K562 (cell line): ENCODE measurements around the gene INO80D. TPM values are rescaled to one million over a fixed set of nuclear protein-coding genes. Genes with fewer than 3 reads are reported as not detected.

Source experiments
- ATAC-seq: fragments of 200-7000 bp; cut with Tn5 transposase; 3 replicates; pipeline ENCODE4 v1.9.1; 2020; ENCODE audit warnings: moderate library complexity
- BruUV-seq: library from RNA; stranded (reverse); fragments of 400-500 nt; replicated peaks from 2 replicates; lab custom pipeline; 2021; lab: Mats Ljungman, UMichigan
- CTCF ChIA-PET: fragments of 300-600 bp; formaldehyde crosslinking; extraction: SDS; loops from one replicate; lab custom pipeline; 2021; ENCODE audit warnings: low intra/inter-chr PET ratio; lab: Yijun Ruan, JAX
- POLR2A ChIA-PET: fragments of 300-600, 350-650 bp; sonication (Branson Sonifier 250); formaldehyde crosslinking; extraction: SDS; loops from one replicate; lab custom pipeline; 2021; ENCODE audit warnings: antibody characterized with exemption, inconsistent platforms; lab: Yijun Ruan, JAX
- DNase-seq, 4 experiments: peaks; one replicate each; pipeline versions ENCODE4 v3.0.0 to v3.0.0-alpha.2; 2011 to 2018; ENCODE audit warnings: low spot score in 3 of 4, mixed read lengths in 3 of 4; ENCODE audit errors: extremely low read depth in 1 of 4
- FAIRE-seq: peaks from 2 replicates; lab custom pipeline; 2011; peaks lifted over from hg19 to GRCh38; lab: Jason Lieb, UNC
- H2AFZ ChIP-seq: 2 replicates; pipeline ENCODE4 v1.6.0; 2011; ENCODE audit warnings: low read depth, low read length, control low read depth, inconsistent platforms
- H3K27ac ChIP-seq: fragments of 200-600 bp; 3 replicates; pipeline ENCODE4 v1.8.0; 2011; ENCODE audit warnings: low read depth, mild to moderate bottlenecking, control low read depth, inconsistent platforms, low read length, moderate library complexity, mixed read lengths; ENCODE audit errors: extremely low read depth
- H3K27me3 ChIP-seq, 2 experiments: fragments of 300-600 bp in 1 of 2; 2 replicates in 1 of 2; 3 replicates in 1 of 2; pipeline versions ENCODE4 v1.6.0 to v1.8.0; 2011; ENCODE audit warnings: inconsistent platforms in 2 of 2, low read length in 2 of 2, mild to moderate bottlenecking in 1 of 2, mixed read lengths in 1 of 2, moderate library complexity in 1 of 2; ENCODE audit not compliant: control insufficient read depth in 2 of 2, insufficient read depth in 2 of 2
- H3K36me3 ChIP-seq: fragments of 300-600 bp; 3 replicates; pipeline ENCODE4 v1.8.0; 2011; ENCODE audit warnings: mild to moderate bottlenecking, low read length, inconsistent platforms; ENCODE audit not compliant: control insufficient read depth, insufficient read depth
- H3K4me1 ChIP-seq, 2 experiments: fragments of 200-600 bp in 1 of 2; replicated peaks in 1 of 2; 2 replicates in 1 of 2; 3 replicates in 1 of 2; pipeline versions ENCODE4 v1.5.1 to v1.8.0; 2011; ENCODE audit warnings: inconsistent platforms in 2 of 2, low read length in 2 of 2, mild to moderate bottlenecking in 1 of 2, mixed read lengths in 1 of 2, moderate library complexity in 1 of 2; ENCODE audit not compliant: control insufficient read depth in 2 of 2, insufficient read depth in 2 of 2
- H3K4me2 ChIP-seq: 2 replicates; pipeline ENCODE4 v1.6.1; 2011; ENCODE audit warnings: low read length, control low read depth, inconsistent platforms, mixed read lengths; ENCODE audit not compliant: insufficient read depth
- H3K4me3 ChIP-seq: fragments of 200-600 bp; sonication (generic), shearing (Covaris generic); 2 replicates; pipeline ENCODE4 v1.5.1; 2016; ENCODE audit warnings: control low read depth, inconsistent platforms
- H3K79me2 ChIP-seq: fragments of 200-600 bp; 3 replicates; pipeline ENCODE4 v1.8.0; 2011; ENCODE audit warnings: low read length, inconsistent platforms; ENCODE audit not compliant: control insufficient read depth, insufficient read depth
- H3K9ac ChIP-seq, 2 experiments: 2 replicates each; pipeline versions ENCODE4 v1.6.0 to v1.6.1; 2011; ENCODE audit warnings: low read depth in 2 of 2, low read length in 2 of 2, control low read depth in 1 of 2, inconsistent platforms in 1 of 2, mild to moderate bottlenecking in 1 of 2, mixed read lengths in 1 of 2; ENCODE audit not compliant: insufficient read depth in 1 of 2
- H3K9me1 ChIP-seq: one replicate; pipeline ENCODE4 v1.6.0; 2011; ENCODE audit warnings: inconsistent platforms, mild to moderate bottlenecking, low read length, moderate library complexity; ENCODE audit not compliant: control insufficient read depth, insufficient read depth
- H3K9me3 ChIP-seq: replicated peaks from 2 replicates; pipeline ENCODE4 v1.5.1; 2011; ENCODE audit warnings: low read depth, low read length, inconsistent platforms; ENCODE audit not compliant: control insufficient read depth, insufficient read depth
- H4K20me1 ChIP-seq: replicated peaks from 2 replicates; pipeline ENCODE4 v1.6.1; 2011; ENCODE audit warnings: low read length, inconsistent platforms, mixed read lengths; ENCODE audit not compliant: control insufficient read depth, insufficient read depth
- ASH1L ChIP-seq: fragments of 450-650 bp; IDR thresholded peaks from 2 replicates; pipeline ENCODE4 v1.6.1; 2018; ENCODE audit warnings: borderline replicate concordance, mild to moderate bottlenecking, low read depth; ENCODE audit not compliant: partially characterized antibody
- BCOR ChIP-seq: fragments of 450-650 bp; IDR thresholded peaks from 2 replicates; pipeline ENCODE4 v1.6.1; 2016
- CBFA2T2 ChIP-seq: fragments of 450-650 bp; conservative IDR thresholded peaks from 2 replicates; pipeline ENCODE4 v1.6.1; 2017; ENCODE audit warnings: mild to moderate bottlenecking
- CC2D1A ChIP-seq: fragments of 450-650 bp; IDR thresholded peaks from 2 replicates; pipeline ENCODE4 v1.6.1; 2017; ENCODE audit warnings: mild to moderate bottlenecking
- EGR1 ChIP-seq: fragments of 450-650 bp; conservative IDR thresholded peaks from 2 replicates; pipeline ENCODE4 v1.6.1; 2017; ENCODE audit warnings: mild to moderate bottlenecking
- EP300 ChIP-seq: IDR thresholded peaks from 2 replicates; pipeline ENCODE4 v1.6.1; 2012; ENCODE audit warnings: low read length, improper control_type of control experiment
- HMBOX1 ChIP-seq: sonication (generic); IDR thresholded peaks from 2 replicates; pipeline ENCODE4 v1.6.1; 2016
- HMG20A ChIP-seq: fragments of 450-650 bp; formaldehyde crosslinking; conservative IDR thresholded peaks from 2 replicates; pipeline ENCODE4 v1.4.0; 2020; ENCODE audit warnings: mild to moderate bottlenecking, mixed read lengths
- HSF4 ChIP-seq: fragments of 250-450 bp; sonication (Bioruptor Pico); IDR thresholded peaks from 2 replicates; pipeline ENCODE4 v2.1.2; 2022; ENCODE audit warnings: mild to moderate bottlenecking, moderate library complexity, borderline replicate concordance
- KDM1A ChIP-seq, 2 experiments: fragments of 450-650 bp; IDR thresholded peaks; 2 replicates each; pipeline ENCODE4 v1.6.1; 2016; ENCODE audit warnings: mild to moderate bottlenecking in 2 of 2
- KDM2B ChIP-seq: fragments of 250-450 bp; sonication (Bioruptor Pico); IDR thresholded peaks from 2 replicates; pipeline ENCODE4 v1.8.0; 2021; ENCODE audit warnings: mild to moderate bottlenecking, moderate library complexity
- LEF1 ChIP-seq: fragments of 450-650 bp; IDR thresholded peaks from 2 replicates; pipeline ENCODE4 v1.6.1; 2016; ENCODE audit warnings: mild to moderate bottlenecking
- MAFK ChIP-seq: IDR thresholded peaks from 2 replicates; pipeline ENCODE4 v1.6.1; 2011; ENCODE audit warnings: low read length, improper control_type of control experiment
- NCOA6 ChIP-seq: fragments of 450-650 bp; IDR thresholded peaks from 2 replicates; pipeline ENCODE4 v1.6.1; 2017; ENCODE audit warnings: mild to moderate bottlenecking
- NR1H2 ChIP-seq: sonication (generic); formaldehyde crosslinking; IDR thresholded peaks from 2 replicates; pipeline ENCODE4 v1.4.0; 2020; ENCODE audit warnings: mild to moderate bottlenecking, missing genetic modification reagents
- RFX7 ChIP-seq: fragments of 250-450 bp; sonication (Bioruptor Pico); IDR thresholded peaks from 2 replicates; pipeline ENCODE4 v1.5.1; 2021; ENCODE audit warnings: mild to moderate bottlenecking
- SIRT6 ChIP-seq: IDR thresholded peaks from one replicate; pipeline ENCODE4 v1.6.1; 2012; ENCODE audit warnings: low read depth, mild to moderate bottlenecking, control low read depth, inconsistent platforms, low read length, moderate library complexity
- SMARCE1 ChIP-seq: fragments of 450-650 bp; IDR thresholded peaks from 2 replicates; pipeline ENCODE4 v1.7.1; 2016; ENCODE audit warnings: mild to moderate bottlenecking
- STAT5A ChIP-seq: IDR thresholded peaks from 2 replicates; pipeline ENCODE4 v1.6.1; 2012; ENCODE audit warnings: low read length, inconsistent platforms, borderline replicate concordance
- SUPT5H ChIP-seq: fragments of 450-650 bp; IDR thresholded peaks from 2 replicates; pipeline ENCODE4 v1.6.1; 2016
- TCF3 ChIP-seq: sonication (generic); formaldehyde crosslinking; IDR thresholded peaks from 2 replicates; pipeline ENCODE4 v1.4.0; 2020; ENCODE audit warnings: mild to moderate bottlenecking, missing genetic modification reagents
- TEAD1 ChIP-seq, 2 experiments: fragments of 450-650 bp in 1 of 2; sonication (generic) in 1 of 2; formaldehyde crosslinking; IDR thresholded peaks; 2 replicates each; pipeline versions ENCODE4 v1.4.0 to v1.8.0; 2020 to 2022; ENCODE audit warnings: mild to moderate bottlenecking in 2 of 2, missing genetic modification reagents in 1 of 2
- TEAD4 ChIP-seq, 2 experiments: sonication (generic) in 1 of 2; formaldehyde crosslinking in 1 of 2; IDR thresholded peaks; 2 replicates each; pipeline versions ENCODE4 v1.6.1 to v1.8.0; 2012 to 2022; ENCODE audit warnings: borderline replicate concordance in 1 of 2, inconsistent platforms in 1 of 2, low read length in 1 of 2, mild to moderate bottlenecking in 1 of 2, missing genetic modification reagents in 1 of 2
- ZNF316 ChIP-seq: fragments of 450-650 bp; IDR thresholded peaks from 2 replicates; pipeline ENCODE4 v1.6.1; 2016
- ZNF561 ChIP-seq: fragments of 450-650 bp; formaldehyde crosslinking; conservative IDR thresholded peaks from 2 replicates; pipeline ENCODE4 v1.4.0; 2020; ENCODE audit warnings: mild to moderate bottlenecking, moderate library complexity
- ZNF77 ChIP-seq: fragments of 250-450 bp; sonication (Bioruptor Pico); IDR thresholded peaks from 2 replicates; pipeline ENCODE4 v1.5.0; 2020
- WGBS: fragments of 100-300 bp; shearing (Covaris generic); methylation state at CpG from one replicate; pipeline ENCODE4 v1.1.6; 2016; ENCODE audit warnings: low coverage, mixed read lengths; ENCODE audit not compliant: insufficient coverage; ENCODE audit errors: missing lambda C conversion rate; 5-methylcytosine and 5-hydroxymethylcytosine counted together
- in situ Hi-C: fragments of 300-500 bp; cut with MboI; formaldehyde crosslinking; loops from 4 replicates; pipeline ENCODE4 v1.15.0; 2018; ENCODE audit warnings: inconsistent platforms, mixed read lengths
- intact Hi-C: fragments of 100-400 bp; cut with micrococcal nuclease; formaldehyde crosslinking; loops from 2 replicates; pipeline ENCODE4 v1.14.2; 2022
- polyA plus RNA-seq, 8 experiments: library from polyadenylated mRNA; depleted of rRNA in 4 of 8; stranded (reverse) in 5 of 8; unstranded in 3 of 8; fragments of >200 nt; fragmentation: Nextera tagmentation in 2 of 8; fragmentation: Illumina TruSeq in 1 of 8; extraction: Ambion mirVana in 2 of 8; extraction: Trizol in 1 of 8; gene quantifications; 2 replicates each; pipeline versions ENCODE4 v1.2.1 to v1.2.3, GENCODE V29; 2011 to 2014; ENCODE audit warnings: inconsistent platforms in 1 of 8, missing spikeins in 1 of 8
- total RNA-seq, 7 experiments: library from RNA; depleted of rRNA in 6 of 7; stranded (reverse); fragments of >200 nt in 6 of 7; fragmentation: Illumina TruSeq in 2 of 7; extraction: Trizol in 2 of 7; gene quantifications; 2 replicates each; pipeline versions ENCODE4 v1.2.1 to v1.2.3, GENCODE V29; 2011 to 2021; ENCODE audit warnings: low replicate concordance in 1 of 7

INO80D gene
- total and polyA plus RNA-seq, 9 of the 15 experiments (the other 6 are each of a cell fraction or from before 2014, with no cell fraction given): 0.64 to 8.1 (median 2.9) TPM

DNA sequence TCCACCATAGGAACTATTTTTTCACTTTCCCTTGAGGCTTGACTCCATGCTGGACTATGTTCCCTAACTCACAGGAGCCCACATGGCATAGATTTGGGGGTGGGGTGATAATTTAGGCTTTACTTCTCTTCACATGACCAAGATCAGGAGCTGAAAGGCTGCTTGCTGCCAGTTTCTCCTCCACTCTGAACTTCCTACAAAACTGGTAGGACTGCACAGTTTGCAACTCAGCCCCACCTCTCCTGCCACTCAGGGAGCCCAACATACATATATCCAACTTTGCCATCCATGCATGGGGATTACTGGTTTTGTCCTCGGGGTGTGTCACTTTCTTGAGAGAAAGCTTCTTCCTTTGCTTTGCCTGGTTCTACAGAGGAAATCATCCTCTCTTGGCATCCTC, 14.2 kb downstream of the INO80D start (continued):
- TF ChIP-seq HMG20A (CRISPR knock-in tag): no peak
- TF ChIP-seq SUPT5H: no peak
- no peak for TF ChIP-seq HSF4 (CRISPR knock-in tag)
- no peak for TF ChIP-seq ASH1L
- no peak for TF ChIP-seq SMARCE1
- no peak for TF ChIP-seq RFX7
- no peak for TF ChIP-seq MAFK
- TF ChIP-seq NR1H2: no peak

DNA sequence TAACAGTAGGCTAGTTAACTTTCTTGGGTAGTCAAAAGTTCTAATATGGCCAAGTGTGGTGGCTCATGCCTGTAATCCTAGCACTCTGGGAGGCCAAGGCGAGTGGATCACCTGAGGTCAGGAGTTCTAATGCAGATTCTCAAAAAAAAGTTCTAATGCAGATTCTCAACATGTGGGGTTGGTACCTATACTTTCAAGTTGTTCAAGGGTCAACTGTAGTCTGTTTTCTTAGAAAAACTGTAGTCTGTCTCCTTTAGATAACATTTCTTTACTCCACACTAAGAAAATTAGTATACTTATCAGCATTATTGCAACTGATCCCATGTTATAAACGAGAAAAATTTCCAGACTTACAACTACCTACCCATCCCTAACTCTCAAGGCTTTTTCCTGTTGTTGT, 16.6 kb downstream of the INO80D start:
- H3K9me3 ChIP-seq: no peaks in the 10 kb centered on the region
- no peaks in the 10 kb centered on the region for H3K9me1 ChIP-seq
- H4K20me1 ChIP-seq: no peaks in the 10 kb centered on the region
- no peak overlapping the region for H3K4me3 ChIP-seq
- ChIA-PET POLR2A (interaction anchor here (1.6 kb wide), 1 partner anchor 17 kb away, joined by 7 read pairs; the partner anchor contains the start of gene INO80D), CTCF (no interaction called here)
- 0 out of 3 replicates have a peak, but pooled peaks cover under 1% of the 10 kb centered on the region for H3K36me3 ChIP-seq
- no TSS peak for BruUV-seq
- FAIRE-seq: peak; percentile 78
- no peaks in the 10 kb centered on the region for H3K27me3 ChIP-seq
- H3K27ac ChIP-seq: peak overlapping the region; percentile 83; the same call in 2 of the 3 replicates
- H2AFZ ChIP-seq: 0 out of 2 replicates have a peak overlapping the region, but pooled peaks have one; percentile 55
- peaks cover 19% of the 10 kb centered on the region in 2 experiments; a peak in 4 of 5 replicates for H3K4me1 ChIP-seq
- ATAC-seq: peak; percentile 76
- WGBS: 0% methylated on average over 2 of the region's 2 CpGs
- H3K9ac ChIP-seq: peak overlapping the region in 1 of 2 experiments; percentile 46; a peak in 1 of 4 replicates
- intact Hi-C loops: no loop called here
- DNase-seq: peak; percentile 33 to 60 (median 43)
- H3K4me2 ChIP-seq: peak overlapping the region; percentile 70
- in situ Hi-C loops: no loop called here
- peaks cover 74% of the 10 kb centered on the region for H3K79me2 ChIP-seq
- TF ChIP-seq CC2D1A (peak; percentile 12; the same call in 1 of the 2 replicates), SIRT6 (no peak), NCOA6 (no peak), KDM1A (IDR thresholded peaks at IDR 0.05) (peak; percentile 24 to 38; a peak in 2 of 4 replicates), ZNF561 (CRISPR knock-in tag) (no peak), BCOR (no peak), EGR1 (no peak), EP300 (peak; percentile 80), STAT5A (peak; percentile 86), ZNF316 (peak; percentile 39; the same call in 1 of the 2 replicates), TEAD1 (CRISPR knock-in tag; IDR thresholded peaks at IDR 0.05) (no peak), ZNF77 (CRISPR knock-in tag) (no peak), KDM2B (CRISPR knock-in tag) (no peak), CBFA2T2 (peak; percentile 51), TCF3 (CRISPR knock-in tag) (peak; percentile 74), LEF1 (0 out of 2 replicates have a peak, but pooled peaks have one; percentile 26), HMBOX1 (peak; percentile 92), TEAD4 (IDR thresholded peaks at IDR 0.05; ENCODE audit: low read length) (peak; percentile 53; the same call in 1 of the 2 replicates), TEAD4 (CRISPR knock-in tag; IDR thresholded peaks at IDR 0.05; ENCODE audit: borderline replicate concordance) (no peak)
